CD4-positive, alpha-beta T cell treated with Interleukin-15 for 4 hours (primary cell): ENCODE measurements around the gene OMP.
"Not testable (repeated sequence)": the region's sequence is repeated elsewhere in the genome, so short reads cannot be mapped to it uniquely, and the experiment has no call there.

ENCODE experiments used
- DNase-seq: peaks from one replicate; pipeline ENCODE4 v3.0.0-alpha.2; 2020; ENCODE audit warnings: low spot score

Gene OMP, protein sequence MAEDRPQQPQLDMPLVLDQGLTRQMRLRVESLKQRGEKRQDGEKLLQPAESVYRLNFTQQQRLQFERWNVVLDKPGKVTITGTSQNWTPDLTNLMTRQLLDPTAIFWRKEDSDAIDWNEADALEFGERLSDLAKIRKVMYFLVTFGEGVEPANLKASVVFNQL

GRCh38 chr11:77102246-77103210 lies at the start of gene OMP:
OMP (plus strand) TSS chr11:77102840; CDS start chr11:77102840, 0 bp downstream.
- no peak for DNase-seq

DNA sequence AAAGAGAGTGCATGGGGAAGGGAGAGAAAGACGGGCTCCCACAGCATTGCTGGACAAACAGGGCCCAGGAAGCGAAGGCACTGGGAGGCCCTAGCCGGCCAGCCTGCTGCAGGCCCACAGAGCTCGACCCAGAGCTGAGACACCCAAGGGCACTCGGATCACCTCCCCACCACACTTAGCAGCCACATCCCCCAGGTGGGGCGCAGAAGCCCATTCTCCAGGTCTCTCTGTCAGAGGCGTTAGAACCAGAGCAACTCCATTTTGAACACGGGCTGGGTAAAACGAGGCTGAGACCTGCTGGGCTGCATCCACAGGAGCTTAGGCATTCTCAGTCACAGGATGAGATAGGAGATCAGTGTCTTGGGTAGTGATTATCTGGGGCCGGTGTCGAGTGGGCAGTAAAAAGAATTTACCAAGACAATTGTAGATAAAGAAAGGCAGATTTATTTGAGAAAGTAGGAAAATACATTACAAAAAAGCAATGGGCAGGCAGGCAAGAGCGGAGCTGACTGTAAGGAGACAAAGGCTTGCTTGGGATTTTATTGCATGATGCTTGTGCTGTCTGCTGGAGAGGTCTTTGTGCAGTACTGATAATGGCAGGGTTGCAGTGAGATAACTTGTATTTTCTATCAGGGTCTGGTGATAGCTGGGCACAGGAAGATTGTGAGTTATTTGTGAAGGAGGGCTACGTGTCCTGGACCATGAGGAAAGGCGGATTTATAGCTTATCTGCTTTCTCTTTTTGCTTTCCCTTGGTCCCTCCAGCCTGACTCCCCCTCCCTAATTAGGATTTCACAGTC lies 49.2 kb upstream of the OMP start:
- DNase-seq, result no peak

- no peak for DNase-seq
Observed at GRCh38 chr11:77054084-77054483, 48.6 kb upstream of the OMP start.

DNA sequence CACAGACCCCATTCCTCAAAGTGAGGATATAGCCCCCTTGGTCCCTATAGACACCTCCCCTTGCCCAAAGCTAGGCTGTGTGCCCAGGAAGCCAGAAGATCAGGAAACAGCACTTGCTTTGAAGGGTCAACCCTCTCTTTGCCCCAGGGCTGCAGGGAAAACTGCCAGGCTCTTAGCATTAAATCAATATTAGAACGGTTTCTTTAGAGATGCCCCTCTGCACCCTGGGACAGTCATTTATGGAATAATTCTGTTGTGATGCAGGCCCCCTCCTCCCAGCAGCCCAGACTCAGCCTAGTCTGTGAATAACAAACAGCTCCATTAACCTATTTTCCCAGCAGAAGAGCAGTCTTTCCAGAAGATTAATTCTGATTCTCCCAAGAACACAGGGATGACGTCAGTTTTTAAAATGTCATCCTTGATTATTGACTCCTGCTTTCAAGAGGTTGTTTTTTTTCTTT lies 47.5 kb upstream of the OMP start:
- DNase-seq, result no peak

DNA sequence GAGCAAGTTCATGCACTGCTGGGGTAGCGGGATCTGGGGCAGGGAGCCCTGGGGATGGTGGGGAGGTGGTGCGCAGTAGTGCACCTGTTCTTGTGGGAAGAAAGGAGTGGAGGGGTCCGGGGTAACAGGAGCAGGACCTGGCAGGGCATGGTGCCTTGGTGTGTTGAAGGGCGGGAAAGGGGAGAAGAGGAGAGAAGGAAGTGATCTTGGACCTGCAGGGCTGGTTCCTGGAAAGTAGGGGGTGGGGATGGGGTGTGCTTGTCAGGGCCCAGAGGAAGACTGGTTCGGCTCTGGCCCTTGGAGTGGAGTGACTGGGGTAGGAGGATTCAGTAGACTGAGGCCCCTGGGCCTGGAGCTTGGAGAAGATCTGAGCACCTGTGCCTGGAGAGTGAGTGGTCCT lies 46.7 kb upstream of the OMP start:
- no peak for DNase-seq

DNA sequence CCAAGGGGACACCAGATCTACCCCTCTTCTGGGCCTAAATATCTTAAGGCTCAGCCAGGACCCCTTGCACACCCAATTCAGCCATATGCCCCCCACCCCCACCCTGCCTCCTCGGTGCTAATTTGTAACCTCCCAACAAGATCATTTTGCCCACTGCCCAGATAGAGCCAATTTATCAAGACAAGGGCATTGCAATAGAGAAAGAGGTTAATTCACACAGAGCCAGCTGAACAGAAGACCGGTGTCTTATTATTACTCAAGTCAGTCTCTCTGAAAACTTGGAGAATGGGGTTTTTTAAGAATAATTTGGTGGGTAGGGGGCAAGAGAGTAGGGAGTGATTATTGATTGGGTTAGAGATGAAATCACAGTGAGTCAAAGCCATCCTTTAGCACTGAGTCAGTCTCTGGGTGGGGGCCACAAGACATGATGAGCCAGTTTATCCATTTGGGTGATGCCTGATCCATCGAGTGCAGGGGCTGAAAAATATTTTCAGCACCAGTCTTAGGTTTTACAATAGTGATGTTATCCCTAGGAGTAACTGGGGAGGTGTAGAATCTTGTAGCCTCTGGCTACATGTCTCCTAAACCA lies 45.7 kb upstream of the OMP start:
- DNase-seq, result no peak

- no peak for DNase-seq
Observed at GRCh38 chr11:77057938-77058474, 44.6 kb upstream of the OMP start.

GRCh38 chr11:77058900-77059299 lies 43.7 kb upstream of the OMP start:
- no peak for DNase-seq

- DNase-seq, result no peak
Observed at GRCh38 chr11:77059806-77060205, 42.8 kb upstream of the OMP start.

- DNase-seq, result no peak
Observed at GRCh38 chr11:77060234-77060633, 42.4 kb upstream of the OMP start.

GRCh38 chr11:77061258-77061657 lies 41.4 kb upstream of the OMP start:
- not testable (repeated sequence) for DNase-seq

DNA sequence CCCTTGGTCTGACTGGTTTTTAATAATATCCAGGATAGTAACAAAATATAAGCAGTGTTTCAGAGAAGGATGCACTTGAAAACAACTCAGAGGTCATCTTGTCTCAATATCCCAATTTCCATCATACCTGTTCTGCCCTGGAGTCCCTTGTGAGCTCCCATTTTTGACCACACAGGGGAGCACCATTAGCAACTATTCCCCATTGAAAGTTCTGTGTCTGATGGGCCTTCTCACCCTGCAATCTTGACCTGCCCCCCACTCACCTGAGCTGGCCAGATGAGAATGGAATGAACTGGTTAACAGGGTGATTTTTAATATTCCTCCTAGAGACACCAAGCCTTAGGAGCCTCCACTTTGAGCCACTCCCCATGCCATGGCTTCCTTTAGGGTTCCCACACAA lies 39.7 kb upstream of the OMP start:
- DNase-seq, result no peak

DNA sequence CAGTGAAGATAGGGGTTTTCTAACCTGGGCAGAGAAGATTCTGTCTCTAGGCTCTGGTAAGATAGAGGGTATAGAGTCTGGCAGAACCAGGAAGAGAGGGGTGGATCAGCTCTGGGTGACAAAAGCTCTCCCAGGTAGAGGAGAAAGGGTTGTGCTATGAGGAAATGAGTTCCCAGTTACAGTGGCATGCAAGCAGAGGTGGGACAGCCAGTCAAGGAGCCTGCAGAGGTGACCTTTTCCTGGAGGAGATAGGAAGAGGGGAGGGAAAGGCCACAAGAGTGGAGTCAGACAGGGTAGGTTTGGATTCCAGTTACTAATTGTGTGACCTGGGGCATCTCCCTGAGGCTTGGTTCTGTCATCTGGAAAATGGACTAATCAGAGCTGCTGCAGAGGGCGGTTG lies 39.2 kb upstream of the OMP start:
- DNase-seq, result no peak

DNA sequence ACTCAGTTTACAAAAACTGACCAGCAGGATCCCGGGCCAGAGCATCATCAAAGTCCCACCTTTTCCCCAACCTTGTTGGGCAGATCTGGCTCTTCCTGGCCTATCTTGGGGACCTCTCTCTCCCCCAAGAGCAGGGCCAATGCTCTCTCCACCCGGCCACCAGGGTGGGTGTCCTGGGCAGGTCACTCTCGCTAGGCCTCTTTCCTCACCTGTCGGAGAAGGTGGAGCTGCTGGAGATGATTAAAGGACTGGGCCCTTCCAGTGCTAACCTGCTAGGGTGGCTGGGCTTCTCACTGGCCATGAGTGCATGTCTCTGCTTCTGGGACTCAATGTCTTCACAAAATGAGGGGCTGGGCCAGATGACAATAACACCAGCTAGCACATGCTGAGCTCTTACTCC lies 38.8 kb upstream of the OMP start:
- DNase-seq, result no peak

GRCh38 chr11:77064648-77065217 lies 37.9 kb upstream of the OMP start:
- no peak for DNase-seq

DNA sequence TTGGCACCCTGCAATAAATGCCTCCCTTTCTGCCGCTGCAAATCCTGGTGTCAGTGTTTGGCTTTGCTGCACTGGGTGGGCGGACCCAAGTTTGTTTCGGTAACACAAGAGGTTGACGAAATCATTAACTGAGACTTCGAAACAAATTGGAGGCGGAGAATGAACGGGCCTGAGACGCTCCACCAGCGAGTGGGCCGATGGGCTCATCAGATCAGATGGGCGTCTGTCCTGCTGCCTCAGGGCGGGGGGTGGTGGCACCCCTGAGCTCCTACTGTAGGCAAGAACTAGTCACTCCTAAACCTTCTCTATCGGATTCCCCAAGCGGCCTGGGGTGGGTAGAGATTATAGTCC lies 36.8 kb upstream of the OMP start:
- no peak for DNase-seq

- DNase-seq, result peak; percentile 86
Observed at GRCh38 chr11:77066229-77067042, 36.2 kb upstream of the OMP start, which contains the start of gene CAPN5. CAPN5 (plus strand) TSS chr11:77066971; CDS start chr11:77084887, 17,916 bp downstream.

DNA sequence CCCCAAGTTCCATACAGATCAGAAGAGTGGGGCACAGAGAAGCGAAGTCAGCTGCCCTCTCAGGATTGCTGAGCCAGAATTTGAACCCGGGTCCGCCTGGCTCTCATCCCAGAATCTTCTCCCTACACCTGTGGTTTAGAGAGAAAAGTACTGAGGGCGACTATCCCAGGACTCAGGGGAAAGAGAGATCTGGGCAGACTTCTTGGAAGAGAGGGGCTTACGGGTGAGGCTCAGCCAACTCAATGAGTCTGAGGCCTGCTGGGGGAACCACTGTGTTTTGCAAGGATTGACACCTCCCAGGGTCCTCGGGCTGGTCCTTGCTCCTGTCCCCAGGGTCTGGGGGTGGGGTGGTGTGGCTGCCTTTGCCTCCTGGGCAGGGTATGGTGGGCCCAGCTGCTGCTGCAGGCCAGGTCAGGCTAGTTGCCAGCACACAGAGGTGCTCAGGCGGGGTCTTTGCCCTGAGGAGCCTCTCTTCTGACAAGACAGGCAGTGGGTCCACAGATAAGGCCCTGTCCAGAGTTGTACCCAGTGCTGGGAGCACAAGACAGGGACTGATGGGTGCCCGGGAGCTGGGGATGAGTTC lies 34.7 kb upstream of the OMP start:
- no peak for DNase-seq

- no peak for DNase-seq
Observed at GRCh38 chr11:77068457-77069335, 33.9 kb upstream of the OMP start.
